Ectodermal cell (in vitro differentiated cells): ENCODE results near the gene AIF1.

Experiments used
- H3K27ac ChIP-seq: 2 replicates; pipeline ENCODE4 v1.7.0; 2013; ENCODE audit warnings: mild to moderate bottlenecking, low read depth, low read length; ENCODE audit not compliant: insufficient read depth, poor library complexity, severe bottlenecking
- H3K27me3 ChIP-seq: 2 replicates; pipeline ENCODE4 v1.7.0; 2013; ENCODE audit warnings: mild to moderate bottlenecking, low read length; ENCODE audit not compliant: insufficient read depth, control insufficient read depth, poor library complexity, severe bottlenecking
- H3K36me3 ChIP-seq: one replicate; pipeline ENCODE4 v1.7.0; 2013; ENCODE audit warnings: low read length; ENCODE audit not compliant: control insufficient read depth, insufficient read depth
- H3K4me1 ChIP-seq: one replicate; pipeline ENCODE4 v1.7.0; 2013; ENCODE audit warnings: low read length; ENCODE audit not compliant: control insufficient read depth, insufficient read depth
- H3K4me3 ChIP-seq: 2 replicates; pipeline ENCODE4 v1.7.0; 2013; ENCODE audit warnings: low read depth, low read length, control low read depth; ENCODE audit not compliant: insufficient read depth
- H3K9me3 ChIP-seq: 2 replicates; pipeline ENCODE4 v1.7.0; 2013; ENCODE audit warnings: mild to moderate bottlenecking, low read length, moderate library complexity; ENCODE audit not compliant: control insufficient read depth
- WGBS, 2 experiments: methylation state at CpG; one replicate each; pipeline ENCODE4 v1.1.7; 2013; ENCODE audit warnings: missing lambda C conversion rate in 2 of 2; 5-methylcytosine and 5-hydroxymethylcytosine counted together

The AIF1 gene

GRCh38 chr6:31643818-31644454, 28.9 kb downstream of the AIF1 start:
- Histone ChIP-seq H3K4me1 (no peaks in the 10 kb centered on the region), H3K27me3 (no peaks in the 10 kb centered on the region), H3K27ac (no peak overlapping the region), H3K4me3 (no peak overlapping the region), H3K9me3 (no peaks in the 10 kb centered on the region), H3K36me3 (peaks cover 72% of the 10 kb centered on the region)
- WGBS, 2 experiments: 96% methylated on average over 17 of the region's 17 CpGs

- WGBS, 2 experiments: 97 to 98% methylated on average over 9 of the region's 9 CpGs
- no peak overlapping the region for H3K27ac ChIP-seq
- H3K4me3 ChIP-seq: no peak overlapping the region
- H3K4me1 ChIP-seq: no peaks in the 10 kb centered on the region
- H3K27me3 ChIP-seq: no peaks in the 10 kb centered on the region
- peaks cover 78% of the 10 kb centered on the region for H3K36me3 ChIP-seq
- no peaks in the 10 kb centered on the region for H3K9me3 ChIP-seq
Observed at GRCh38 chr6:31645325-31645724, 30.3 kb downstream of the AIF1 start.

GRCh38 chr6:31651602-31652191, 36.7 kb downstream of the AIF1 start:
- Histone ChIP-seq H3K9me3 (no peaks in the 10 kb centered on the region), H3K4me3 (peak overlapping the region; percentile 92), H3K27ac (peak overlapping the region; percentile 99), H3K4me1 (peaks cover 10% of the 10 kb centered on the region), H3K27me3 (no peaks in the 10 kb centered on the region), H3K36me3 (peaks cover 27% of the 10 kb centered on the region)
- WGBS, 2 experiments: 4 to 5% methylated on average over 29 of the region's 29 CpGs

GRCh38 chr6:31652925-31653724, 38.1 kb downstream of the AIF1 start:
- 18% methylated on average over 37 of the region's 37 CpGs for WGBS, 2 experiments
- Histone ChIP-seq H3K27ac (peak overlapping the region; percentile 99), H3K27me3 (no peaks in the 10 kb centered on the region), H3K4me1 (peaks cover 10% of the 10 kb centered on the region), H3K36me3 (peaks cover 16% of the 10 kb centered on the region), H3K9me3 (no peaks in the 10 kb centered on the region), H3K4me3 (peak overlapping the region; percentile 92)

- Histone ChIP-seq H3K27me3 (no peaks in the 10 kb centered on the region), H3K4me1 (peaks cover 24% of the 10 kb centered on the region), H3K36me3 (peaks cover under 1% of the 10 kb centered on the region), H3K4me3 (no peak overlapping the region), H3K9me3 (no peaks in the 10 kb centered on the region), H3K27ac (no peak overlapping the region)
- WGBS, 2 experiments: 93 to 97% methylated on average over 8 of the region's 8 CpGs
Observed at GRCh38 chr6:31654574-31655348, 39.7 kb downstream of the AIF1 start.

- no peak within 1 kb of the TSS for H3K27ac ChIP-seq
- WGBS, 2 experiments: 88 to 93% methylated on average over 8 of the region's 8 CpGs
- no peak within 1 kb of the TSS for H3K4me3 ChIP-seq
Observed at GRCh38 chr6:31655349-31656237, 40.6 kb downstream of the AIF1 start, which contains the start of gene APOM. Gene APOM, plus strand, starts transcription at chr6:31655894. Its CDS starts 73 bp downstream, at chr6:31655967.

GRCh38 chr6:31657406-31658157, 42.5 kb downstream of the AIF1 start:
- WGBS, 2 experiments: 90 to 94% methylated on average over 6 of the region's 6 CpGs
- H3K4me1 ChIP-seq: peaks cover 14% of the 10 kb centered on the region

More at GRCh38 chr6:31655349-31656237, 40.6 kb downstream of the AIF1 start, which contains the start of gene APOM:
- Histone ChIP-seq H3K9me3 (no peaks in the 10 kb centered on the region), H3K4me1 (peaks cover 24% of the 10 kb centered on the region), H3K36me3 (no peaks in the 10 kb centered on the region), H3K27me3 (no peaks in the 10 kb centered on the region)

GRCh38 chr6:31658158-31658688, 43.2 kb downstream of the AIF1 start:
- no peaks in the 10 kb centered on the region for H3K36me3 ChIP-seq
- no peaks in the 10 kb centered on the region for H3K9me3 ChIP-seq
- WGBS, 2 experiments: 88 to 91% methylated on average over 4 of the region's 4 CpGs
- H3K4me1 ChIP-seq: peaks cover 18% of the 10 kb centered on the region
- no peak overlapping the region for H3K4me3 ChIP-seq
- H3K27ac ChIP-seq: no peak overlapping the region
- H3K27me3 ChIP-seq: no peaks in the 10 kb centered on the region

More at GRCh38 chr6:31657406-31658157, 42.5 kb downstream of the AIF1 start:
- Histone ChIP-seq H3K36me3 (no peaks in the 10 kb centered on the region), H3K9me3 (no peaks in the 10 kb centered on the region), H3K4me3 (no peak overlapping the region), H3K27me3 (no peaks in the 10 kb centered on the region), H3K27ac (no peak overlapping the region)
